Measurements from ENCODE around the gene SKOR1. TPM values are rescaled to one million over a fixed set of nuclear protein-coding genes. Genes with fewer than 3 reads are reported as not detected.

The SKOR1 gene
- total and polyA plus RNA-seq, 2 experiments from 2014 or later = 0.11 TPM; not detected in 1

GRCh38 chr15:67826717-67827561, 1.6 kb downstream of the SKOR1 start:
- Histone ChIP-seq H3K79me2 (ENCODE audit: insufficient read depth) (no peaks in the 10 kb centered on the region), H3K4me1 (ENCODE audit: insufficient read depth) (no peaks in the 10 kb centered on the region), H3F3A (ENCODE audit: insufficient read depth) (no peaks in the 10 kb centered on the region), H2AFZ (no peak overlapping the region), H3K4me2 (ENCODE audit: unreplicated experiment) (no peak overlapping the region), H3K27ac (no peak overlapping the region), H3K4me3 (no peak overlapping the region), H3K27me3 (replicated peaks; ENCODE audit: insufficient read depth) (peaks cover 89% of the 10 kb centered on the region), H3K9ac (no peak overlapping the region), H3K9me3 (ENCODE audit: low read depth) (no peaks in the 10 kb centered on the region), H3K9me2 (ENCODE audit: insufficient read depth) (no peaks in the 10 kb centered on the region), H3K36me3 (ENCODE audit: low read depth) (no peaks in the 10 kb centered on the region), H4K20me1 (ENCODE audit: insufficient read depth) (no peaks in the 10 kb centered on the region)
- TF ChIP-seq EZH2 (IDR thresholded peaks at IDR 0.05; ENCODE audit: insufficient read depth, poor library complexity, severe bottlenecking) (no peak), EZH2phosphoT487 (IDR thresholded peaks at IDR 0.05; ENCODE audit: insufficient read depth, low read depth) (no peak)
- DNase-seq = no peak
- WGBS, 2 experiments (ENCODE audit: low coverage in 1 of 2, low lambda C conversion rate in 2 of 2, missing lambda C conversion rate in 2 of 2) = 5 to 8% methylated on average over 21 to 68 of the region's 88 CpGs
- in situ Hi-C loops (cut with MboI) = no loop called here

GRCh38 chr15:67827562-67828277, 2.4 kb downstream of the SKOR1 start:
- Histone ChIP-seq H3F3A (ENCODE audit: insufficient read depth) (no peaks in the 10 kb centered on the region), H3K27ac (no peak overlapping the region), H3K9ac (no peak overlapping the region), H3K79me2 (ENCODE audit: insufficient read depth) (no peaks in the 10 kb centered on the region), H2AFZ (no peak overlapping the region), H3K36me3 (ENCODE audit: low read depth) (no peaks in the 10 kb centered on the region), H3K9me3 (ENCODE audit: low read depth) (no peaks in the 10 kb centered on the region), H3K27me3 (replicated peaks; ENCODE audit: insufficient read depth) (peaks cover 89% of the 10 kb centered on the region), H3K4me1 (ENCODE audit: insufficient read depth) (no peaks in the 10 kb centered on the region), H3K4me2 (ENCODE audit: unreplicated experiment) (no peak overlapping the region), H3K4me3 (no peak overlapping the region), H3K9me2 (ENCODE audit: insufficient read depth) (no peaks in the 10 kb centered on the region), H4K20me1 (ENCODE audit: insufficient read depth) (no peaks in the 10 kb centered on the region)
- WGBS, 2 experiments (ENCODE audit: low coverage in 1 of 2, low lambda C conversion rate in 2 of 2, missing lambda C conversion rate in 2 of 2) = 17 to 18% methylated on average over 66 to 70 of the region's 91 CpGs
- DNase-seq = no peak
- TF ChIP-seq EZH2phosphoT487 (IDR thresholded peaks at IDR 0.05; ENCODE audit: insufficient read depth, low read depth) (no peak), EZH2 (IDR thresholded peaks at IDR 0.05; ENCODE audit: insufficient read depth, poor library complexity, severe bottlenecking) (peak; percentile 2)
- in situ Hi-C loops (cut with MboI) = no loop called here

GRCh38 chr15:67828278-67828968, 3.1 kb downstream of the SKOR1 start:
- Histone ChIP-seq H3K79me2 (ENCODE audit: insufficient read depth) (no peaks in the 10 kb centered on the region), H3K9me2 (ENCODE audit: insufficient read depth) (no peaks in the 10 kb centered on the region), H3K27ac (no peak overlapping the region), H3K4me3 (no peak overlapping the region), H3K9ac (no peak overlapping the region), H3K27me3 (replicated peaks; ENCODE audit: insufficient read depth) (peaks cover 92% of the 10 kb centered on the region), H2AFZ (no peak overlapping the region), H4K20me1 (ENCODE audit: insufficient read depth) (no peaks in the 10 kb centered on the region), H3K9me3 (ENCODE audit: low read depth) (no peaks in the 10 kb centered on the region), H3K4me1 (ENCODE audit: insufficient read depth) (no peaks in the 10 kb centered on the region), H3K36me3 (ENCODE audit: low read depth) (no peaks in the 10 kb centered on the region), H3F3A (ENCODE audit: insufficient read depth) (no peaks in the 10 kb centered on the region), H3K4me2 (ENCODE audit: unreplicated experiment) (no peak overlapping the region)
- in situ Hi-C loops (cut with MboI) = no loop called here
- TF ChIP-seq EZH2 (IDR thresholded peaks at IDR 0.05; ENCODE audit: insufficient read depth, poor library complexity, severe bottlenecking) = peak; percentile 76
- TF ChIP-seq EZH2phosphoT487 (IDR thresholded peaks at IDR 0.05; ENCODE audit: insufficient read depth, low read depth) = no peak; the same call in 1 of the 2 replicates
- WGBS, 2 experiments (ENCODE audit: low coverage in 1 of 2, low lambda C conversion rate in 2 of 2, missing lambda C conversion rate in 2 of 2) = 12 to 15% methylated on average over 39 to 40 of the region's 40 CpGs
- DNase-seq = no peak

- peaks cover 92% of the 10 kb centered on the region for H3K27me3 ChIP-seq (replicated peaks; ENCODE audit: insufficient read depth)
- H2AFZ ChIP-seq = no peak overlapping the region
- H4K20me1 ChIP-seq (ENCODE audit: insufficient read depth) = no peaks in the 10 kb centered on the region
- no peaks in the 10 kb centered on the region for H3F3A ChIP-seq (ENCODE audit: insufficient read depth)
- H3K79me2 ChIP-seq (ENCODE audit: insufficient read depth) = no peaks in the 10 kb centered on the region
- no peaks in the 10 kb centered on the region for H3K9me2 ChIP-seq (ENCODE audit: insufficient read depth)
- whole genome bisulfite sequencing, 2 experiments (ENCODE audit: low coverage in 1 of 2, low lambda C conversion rate in 2 of 2, missing lambda C conversion rate in 2 of 2) = 10 to 14% methylated on average over 52 to 54 of the region's 54 CpGs
- H3K4me2 ChIP-seq (ENCODE audit: unreplicated experiment) = no peak overlapping the region
- TF ChIP-seq EZH2phosphoT487 (IDR thresholded peaks at IDR 0.05; ENCODE audit: insufficient read depth, low read depth) = no peak
- peak; percentile 73 for TF ChIP-seq EZH2 (IDR thresholded peaks at IDR 0.05; ENCODE audit: insufficient read depth, poor library complexity, severe bottlenecking)
- DNase-seq = no peak
- H3K4me1 ChIP-seq (ENCODE audit: insufficient read depth) = no peaks in the 10 kb centered on the region
- no peaks in the 10 kb centered on the region for H3K36me3 ChIP-seq (ENCODE audit: low read depth)
- no peak overlapping the region for H3K27ac ChIP-seq
- no peaks in the 10 kb centered on the region for H3K9me3 ChIP-seq (ENCODE audit: low read depth)
- no peak overlapping the region for H3K9ac ChIP-seq
- in situ Hi-C loops (cut with MboI) = no loop called here
- H3K4me3 ChIP-seq = no peak overlapping the region
Measured at GRCh38 chr15:67828969-67829646, 3.8 kb downstream of the SKOR1 start.

Measured in GM23248 (cell line).